ENCODE data around the gene BST1. TPM values are rescaled to one million over a fixed set of nuclear protein-coding genes. Genes with fewer than 3 reads are reported as not detected.

The BST1 gene
- total RNA-seq, 1 experiment from 2014 or later, result 14.2 TPM

- H3K4me3 ChIP-seq, result no peak overlapping the region
- H3K9me3 ChIP-seq (replicated peaks), result no peaks in the 10 kb centered on the region
- no peaks in the 10 kb centered on the region for H3K4me1 ChIP-seq (replicated peaks)
- H3K36me3 ChIP-seq, result no peaks in the 10 kb centered on the region
- H3K27ac ChIP-seq, result no peak overlapping the region
- no peak for DNase-seq (ENCODE audit: low read depth in 1 of 2, low spot score in 2 of 2)
- no peaks in the 10 kb centered on the region for H3K27me3 ChIP-seq (replicated peaks)
Measured at GRCh38 chr4:15706646-15707362, 3.9 kb downstream of the BST1 start.

- DNase-seq (ENCODE audit: low read depth in 1 of 2, low spot score in 2 of 2), result no peak
Measured at GRCh38 chr4:15707363-15707715, 4.5 kb downstream of the BST1 start.

GRCh38 chr4:15711762-15712161, 8.9 kb downstream of the BST1 start:
- H3K27ac ChIP-seq, result no peak overlapping the region
- no peak overlapping the region for H3K4me3 ChIP-seq
- peaks cover 10% of the 10 kb centered on the region for H3K4me1 ChIP-seq (replicated peaks)
- no peaks in the 10 kb centered on the region for H3K36me3 ChIP-seq
- H3K27me3 ChIP-seq (replicated peaks), result no peaks in the 10 kb centered on the region
- H3K9me3 ChIP-seq (replicated peaks), result no peaks in the 10 kb centered on the region
- DNase-seq (ENCODE audit: low read depth in 1 of 2, low spot score in 2 of 2), result no peak

More at GRCh38 chr4:15707363-15707715, 4.5 kb downstream of the BST1 start:
- Histone ChIP-seq H3K4me3 (no peak overlapping the region), H3K27ac (no peak overlapping the region), H3K4me1 (replicated peaks) (no peaks in the 10 kb centered on the region), H3K36me3 (no peaks in the 10 kb centered on the region), H3K27me3 (replicated peaks) (no peaks in the 10 kb centered on the region), H3K9me3 (replicated peaks) (no peaks in the 10 kb centered on the region)

- no peaks in the 10 kb centered on the region for H3K36me3 ChIP-seq
- no peak overlapping the region for H3K27ac ChIP-seq
- no peak overlapping the region for H3K4me3 ChIP-seq
- no peak for DNase-seq (ENCODE audit: low read depth in 1 of 2, low spot score in 2 of 2)
- H3K4me1 ChIP-seq (replicated peaks), result peaks cover 15% of the 10 kb centered on the region
- H3K9me3 ChIP-seq (replicated peaks), result no peaks in the 10 kb centered on the region
- H3K27me3 ChIP-seq (replicated peaks), result no peaks in the 10 kb centered on the region
Measured at GRCh38 chr4:15712214-15712613, 9.3 kb downstream of the BST1 start.

- Histone ChIP-seq H3K27me3 (replicated peaks) (no peaks in the 10 kb centered on the region), H3K36me3 (no peaks in the 10 kb centered on the region), H3K27ac (no peak overlapping the region), H3K4me3 (no peak overlapping the region), H3K9me3 (replicated peaks) (no peaks in the 10 kb centered on the region), H3K4me1 (replicated peaks) (peaks cover 24% of the 10 kb centered on the region)
- no peak for DNase-seq (ENCODE audit: low read depth in 1 of 2, low spot score in 2 of 2)
Measured at GRCh38 chr4:15714141-15714540, 11.3 kb downstream of the BST1 start.

- Histone ChIP-seq H3K9me3 (replicated peaks) (no peaks in the 10 kb centered on the region), H3K27ac (no peak overlapping the region), H3K4me3 (no peak overlapping the region), H3K27me3 (replicated peaks) (no peaks in the 10 kb centered on the region), H3K36me3 (no peaks in the 10 kb centered on the region), H3K4me1 (replicated peaks) (peaks cover 24% of the 10 kb centered on the region)
- no peak for DNase-seq (ENCODE audit: low read depth in 1 of 2, low spot score in 2 of 2)
Measured at GRCh38 chr4:15714646-15715435, 12.0 kb downstream of the BST1 start.

GRCh38 chr4:15716115-15716514, 13.2 kb downstream of the BST1 start:
- H3K36me3 ChIP-seq, result no peaks in the 10 kb centered on the region
- no peak for DNase-seq (ENCODE audit: low read depth in 1 of 2, low spot score in 2 of 2)
- H3K4me3 ChIP-seq, result no peak overlapping the region
- H3K27ac ChIP-seq, result no peak overlapping the region
- peaks cover 24% of the 10 kb centered on the region for H3K4me1 ChIP-seq (replicated peaks)
- no peaks in the 10 kb centered on the region for H3K27me3 ChIP-seq (replicated peaks)
- no peaks in the 10 kb centered on the region for H3K9me3 ChIP-seq (replicated peaks)

GRCh38 chr4:15717086-15717485, 14.2 kb downstream of the BST1 start:
- Histone ChIP-seq H3K9me3 (replicated peaks) (no peaks in the 10 kb centered on the region), H3K27ac (peak overlapping the region; percentile 73), H3K4me3 (no peak overlapping the region), H3K36me3 (no peaks in the 10 kb centered on the region), H3K4me1 (replicated peaks) (peaks cover 24% of the 10 kb centered on the region), H3K27me3 (replicated peaks) (no peaks in the 10 kb centered on the region)
- DNase-seq (ENCODE audit: low read depth in 1 of 2, low spot score in 2 of 2), result peak in 1 of 2 experiments; percentile 38

- peak overlapping the region; percentile 73 for H3K27ac ChIP-seq
- no peaks in the 10 kb centered on the region for H3K27me3 ChIP-seq (replicated peaks)
- no peak overlapping the region for H3K4me3 ChIP-seq
- H3K4me1 ChIP-seq (replicated peaks), result peaks cover 24% of the 10 kb centered on the region
- DNase-seq (ENCODE audit: low read depth in 1 of 2, low spot score in 2 of 2), result no peak
- no peaks in the 10 kb centered on the region for H3K36me3 ChIP-seq
- H3K9me3 ChIP-seq (replicated peaks), result no peaks in the 10 kb centered on the region
Measured at GRCh38 chr4:15717657-15718416, 15.0 kb downstream of the BST1 start.

GRCh38 chr4:15718465-15718864, 15.6 kb downstream of the BST1 start:
- no peak overlapping the region for H3K4me3 ChIP-seq
- H3K27ac ChIP-seq, result no peak overlapping the region
- H3K4me1 ChIP-seq (replicated peaks), result peaks cover 24% of the 10 kb centered on the region
- DNase-seq (ENCODE audit: low read depth in 1 of 2, low spot score in 2 of 2), result no peak
- no peaks in the 10 kb centered on the region for H3K27me3 ChIP-seq (replicated peaks)
- no peaks in the 10 kb centered on the region for H3K9me3 ChIP-seq (replicated peaks)
- H3K36me3 ChIP-seq, result no peaks in the 10 kb centered on the region

- Histone ChIP-seq H3K9me3 (replicated peaks) (no peaks in the 10 kb centered on the region), H3K4me1 (replicated peaks) (peaks cover 24% of the 10 kb centered on the region), H3K27me3 (replicated peaks) (no peaks in the 10 kb centered on the region), H3K36me3 (no peaks in the 10 kb centered on the region), H3K4me3 (no peak overlapping the region), H3K27ac (no peak overlapping the region)
- no peak for DNase-seq (ENCODE audit: low read depth in 1 of 2, low spot score in 2 of 2)
Measured at GRCh38 chr4:15718959-15719358, 16.1 kb downstream of the BST1 start.

GRCh38 chr4:15719506-15719905, 16.6 kb downstream of the BST1 start:
- H3K4me1 ChIP-seq (replicated peaks), result peaks cover 22% of the 10 kb centered on the region
- DNase-seq (ENCODE audit: low read depth in 1 of 2, low spot score in 2 of 2), result no peak
- no peak overlapping the region for H3K4me3 ChIP-seq
- no peaks in the 10 kb centered on the region for H3K36me3 ChIP-seq
- no peaks in the 10 kb centered on the region for H3K9me3 ChIP-seq (replicated peaks)
- H3K27me3 ChIP-seq (replicated peaks), result no peaks in the 10 kb centered on the region
- no peak overlapping the region for H3K27ac ChIP-seq

GRCh38 chr4:15720851-15721250, 18.0 kb downstream of the BST1 start:
- DNase-seq (ENCODE audit: low read depth in 1 of 2, low spot score in 2 of 2), result no peak
- H3K27ac ChIP-seq, result no peak overlapping the region
- H3K4me3 ChIP-seq, result no peak overlapping the region
- H3K36me3 ChIP-seq, result no peaks in the 10 kb centered on the region
- H3K27me3 ChIP-seq (replicated peaks), result no peaks in the 10 kb centered on the region
- H3K9me3 ChIP-seq (replicated peaks), result no peaks in the 10 kb centered on the region
- peaks cover 18% of the 10 kb centered on the region for H3K4me1 ChIP-seq (replicated peaks)

GRCh38 chr4:15725608-15726007, 22.7 kb downstream of the BST1 start:
- no peak for DNase-seq (ENCODE audit: low read depth in 1 of 2, low spot score in 2 of 2)
- H3K4me3 ChIP-seq, result no peak overlapping the region

More at GRCh38 chr4:15725608-15726007, 22.7 kb downstream of the BST1 start:
- Histone ChIP-seq H3K9me3 (replicated peaks) (no peaks in the 10 kb centered on the region), H3K36me3 (no peaks in the 10 kb centered on the region), H3K27ac (no peak overlapping the region), H3K4me1 (replicated peaks) (no peaks in the 10 kb centered on the region), H3K27me3 (replicated peaks) (no peaks in the 10 kb centered on the region)

Data from SJSA1 (cell line).